ENCODE data around the gene CCDC187. TPM values are rescaled to one million over a fixed set of nuclear protein-coding genes. Genes with fewer than 3 reads are reported as not detected.

CCDC187 gene
- total RNA-seq, 1 experiment from 2014 or later, result 0.11 TPM

- ChIA-PET POLR2A (no interaction called here), CTCF (no interaction called here)
- Histone ChIP-seq H3K27me3 (replicated peaks; ENCODE audit: control insufficient read depth, insufficient read depth, low read length) (no peaks in the 10 kb centered on the region), H3K9me3 (no peaks in the 10 kb centered on the region; the same call in 1 of the 2 replicates), H3K36me3 (ENCODE audit: control insufficient read depth, insufficient read depth, low read length) (no peaks in the 10 kb centered on the region), H3K4me1 (peaks cover 20% of the 10 kb centered on the region), H3K4me3 (ENCODE audit: low read depth, low read length) (no peak overlapping the region)
- no peaks in the 10 kb centered on the region for H3K4me1 Mint-ChIP-seq (ENCODE audit: low read depth, unreplicated experiment)
- H3K9me3 Mint-ChIP-seq (ENCODE audit: unreplicated experiment), result no peaks in the 10 kb centered on the region
- intact Hi-C loops (cut with micrococcal nuclease; ENCODE audit: unreplicated experiment), result no loop called here
- H3K27ac Mint-ChIP-seq (ENCODE audit: unreplicated experiment), result no peak overlapping the region
- BruUV-seq (replicated peaks), result no TSS peak
- H3K27me3 Mint-ChIP-seq (ENCODE audit: insufficient read depth, unreplicated experiment), result no peaks in the 10 kb centered on the region
- TF ChIP-seq, protein P1, sequence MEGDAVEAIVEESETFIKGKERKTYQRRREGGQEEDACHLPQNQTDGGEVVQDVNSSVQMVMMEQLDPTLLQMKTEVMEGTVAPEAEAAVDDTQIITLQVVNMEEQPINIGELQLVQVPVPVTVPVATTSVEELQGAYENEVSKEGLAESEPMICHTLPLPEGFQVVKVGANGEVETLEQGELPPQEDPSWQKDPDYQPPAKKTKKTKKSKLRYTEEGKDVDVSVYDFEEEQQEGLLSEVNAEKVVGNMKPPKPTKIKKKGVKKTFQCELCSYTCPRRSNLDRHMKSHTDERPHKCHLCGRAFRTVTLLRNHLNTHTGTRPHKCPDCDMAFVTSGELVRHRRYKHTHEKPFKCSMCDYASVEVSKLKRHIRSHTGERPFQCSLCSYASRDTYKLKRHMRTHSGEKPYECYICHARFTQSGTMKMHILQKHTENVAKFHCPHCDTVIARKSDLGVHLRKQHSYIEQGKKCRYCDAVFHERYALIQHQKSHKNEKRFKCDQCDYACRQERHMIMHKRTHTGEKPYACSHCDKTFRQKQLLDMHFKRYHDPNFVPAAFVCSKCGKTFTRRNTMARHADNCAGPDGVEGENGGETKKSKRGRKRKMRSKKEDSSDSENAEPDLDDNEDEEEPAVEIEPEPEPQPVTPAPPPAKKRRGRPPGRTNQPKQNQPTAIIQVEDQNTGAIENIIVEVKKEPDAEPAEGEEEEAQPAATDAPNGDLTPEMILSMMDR (IDR thresholded peaks at IDR 0.05; ENCODE audit: insufficient read depth in 1 of 2, low read depth in 1 of 2, low read length in 1 of 2, severe bottlenecking in 1 of 2, unreplicated experiment in 1 of 2), result no peak
- no peak for DNase-seq
- H3K4me3 Mint-ChIP-seq (ENCODE audit: unreplicated experiment), result no peak overlapping the region
- H3K36me3 Mint-ChIP-seq (ENCODE audit: insufficient read depth, unreplicated experiment), result no peaks in the 10 kb centered on the region
Measured at GRCh38 chr9:136297766-136298735, 5.8 kb downstream of the CCDC187 start.

DNA sequence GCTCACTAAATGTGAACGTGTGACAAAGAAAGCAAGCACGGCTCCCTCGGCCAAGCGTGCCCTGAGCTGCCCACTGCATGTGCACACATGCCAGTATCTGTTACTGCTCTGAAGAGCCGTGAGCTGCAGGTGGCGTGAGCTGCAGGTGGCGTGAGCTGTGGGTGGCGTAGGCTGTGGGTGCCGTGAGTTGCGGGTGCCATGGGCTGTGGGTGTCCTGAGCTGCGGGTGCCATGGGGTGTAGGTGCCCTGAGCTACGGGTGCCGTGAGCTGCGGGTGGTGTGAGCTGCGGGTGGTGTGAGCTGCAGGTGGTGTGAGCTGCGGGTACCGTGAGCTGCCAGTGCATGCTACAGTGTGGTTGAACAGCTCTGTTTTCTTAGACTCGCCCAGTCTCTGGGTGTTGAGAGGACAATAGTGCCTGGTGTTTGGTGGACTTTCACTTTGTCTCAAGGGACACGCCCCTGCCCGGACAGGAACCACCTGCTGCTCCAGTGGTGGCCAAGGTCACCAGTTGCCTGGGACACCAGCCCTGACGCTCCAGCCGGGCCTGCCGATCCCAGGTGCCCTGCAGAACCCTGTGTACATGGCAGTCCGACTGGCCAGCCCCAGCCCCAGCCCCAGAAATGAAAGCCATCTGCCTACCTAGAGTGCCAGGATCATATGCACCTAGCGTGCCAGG lies 6.7 kb downstream of the CCDC187 start:
- CTCF ChIA-PET, result no interaction called here
- H3K27me3 Mint-ChIP-seq (ENCODE audit: insufficient read depth, unreplicated experiment), result no peaks in the 10 kb centered on the region
- POLR2A ChIA-PET, result interaction anchor here (1.3 kb wide), 1 partner anchor 66 kb away, joined by 4 read pairs; the partner anchor contains the start of gene DNLZ
- H3K36me3 Mint-ChIP-seq (ENCODE audit: insufficient read depth, unreplicated experiment), result no peaks in the 10 kb centered on the region
- peak in 1 of 2 experiments; percentile 65 for DNase-seq
- H3K9me3 Mint-ChIP-seq (ENCODE audit: unreplicated experiment), result no peaks in the 10 kb centered on the region
- Histone ChIP-seq H3K36me3 (ENCODE audit: control insufficient read depth, insufficient read depth, low read length) (no peaks in the 10 kb centered on the region), H3K27me3 (replicated peaks; ENCODE audit: control insufficient read depth, insufficient read depth, low read length) (no peaks in the 10 kb centered on the region), H3K4me1 (peaks cover 20% of the 10 kb centered on the region), H3K4me3 (ENCODE audit: low read depth, low read length) (no peak overlapping the region), H3K9me3 (no peaks in the 10 kb centered on the region; the same call in 1 of the 2 replicates)
- no TSS peak for BruUV-seq (replicated peaks)
- H3K4me1 Mint-ChIP-seq (ENCODE audit: low read depth, unreplicated experiment), result no peaks in the 10 kb centered on the region
- TF ChIP-seq, protein P1 (IDR thresholded peaks at IDR 0.05; ENCODE audit: insufficient read depth in 1 of 2, low read depth in 1 of 2, low read length in 1 of 2, severe bottlenecking in 1 of 2, unreplicated experiment in 1 of 2), result no peak
- no peak overlapping the region for H3K27ac Mint-ChIP-seq (ENCODE audit: unreplicated experiment)
- H3K4me3 Mint-ChIP-seq (ENCODE audit: unreplicated experiment), result no peak overlapping the region
- intact Hi-C loops (cut with micrococcal nuclease; ENCODE audit: unreplicated experiment), result no loop called here

- H3K36me3 ChIP-seq (ENCODE audit: control insufficient read depth, insufficient read depth, low read length), result no peaks in the 10 kb centered on the region
- ChIA-PET POLR2A (interaction anchor here (1.3 kb wide), 1 partner anchor 67 kb away, joined by 4 read pairs; the partner anchor contains the start of gene DNLZ), CTCF (no interaction called here)
- no peak overlapping the region for H3K27ac Mint-ChIP-seq (ENCODE audit: unreplicated experiment)
- no peaks in the 10 kb centered on the region; the same call in 1 of the 2 replicates for H3K9me3 ChIP-seq
- no peaks in the 10 kb centered on the region for H3K4me1 Mint-ChIP-seq (ENCODE audit: low read depth, unreplicated experiment)
- no peaks in the 10 kb centered on the region for H3K9me3 Mint-ChIP-seq (ENCODE audit: unreplicated experiment)
- H3K4me3 ChIP-seq (ENCODE audit: low read depth, low read length), result no peak overlapping the region
- H3K4me3 Mint-ChIP-seq (ENCODE audit: unreplicated experiment), result no peak overlapping the region
- TF ChIP-seq, protein P1 (IDR thresholded peaks at IDR 0.05; ENCODE audit: insufficient read depth in 1 of 2, low read depth in 1 of 2, low read length in 1 of 2, severe bottlenecking in 1 of 2, unreplicated experiment in 1 of 2), result no peak
- intact Hi-C loops (cut with micrococcal nuclease; ENCODE audit: unreplicated experiment), result no loop called here
- no peaks in the 10 kb centered on the region for H3K27me3 Mint-ChIP-seq (ENCODE audit: insufficient read depth, unreplicated experiment)
- no peak for DNase-seq
- H3K36me3 Mint-ChIP-seq (ENCODE audit: insufficient read depth, unreplicated experiment), result no peaks in the 10 kb centered on the region
- no TSS peak for BruUV-seq (replicated peaks)
- peaks cover 20% of the 10 kb centered on the region for H3K4me1 ChIP-seq
- no peaks in the 10 kb centered on the region for H3K27me3 ChIP-seq (replicated peaks; ENCODE audit: control insufficient read depth, insufficient read depth, low read length)
Measured at GRCh38 chr9:136296434-136297015, 7.4 kb downstream of the CCDC187 start.
